ENCODE measurements around the gene METRN.

The METRN gene

GRCh38 chr16:674968-675883 is 39.7 kb upstream of the METRN start, which contains the start of gene RHBDL1:
Gene RHBDL1, plus strand, starts transcription at chr16:675671. Its CDS starts 120 bp downstream, at chr16:675791.
- in situ Hi-C loops (cut with MboI; ENCODE audit: low pct_unique_long_range_greater_than_20kb, low sequenced_read_pairs, unreplicated experiment) = no loop called here
- no peak for TF ChIP-seq CTCF (IDR thresholded peaks at IDR 0.05; ENCODE audit: extremely low read depth, insufficient read depth, missing control alignments)
- DNase-seq (ENCODE audit: low spot score) = no peak

- in situ Hi-C loops (cut with MboI; ENCODE audit: low pct_unique_long_range_greater_than_20kb, low sequenced_read_pairs, unreplicated experiment) = no loop called here
- DNase-seq (ENCODE audit: low spot score) = no peak
- no peak for TF ChIP-seq CTCF (IDR thresholded peaks at IDR 0.05; ENCODE audit: extremely low read depth, insufficient read depth, missing control alignments)
Measured at GRCh38 chr16:675884-676564, 38.9 kb upstream of the METRN start.

DNA sequence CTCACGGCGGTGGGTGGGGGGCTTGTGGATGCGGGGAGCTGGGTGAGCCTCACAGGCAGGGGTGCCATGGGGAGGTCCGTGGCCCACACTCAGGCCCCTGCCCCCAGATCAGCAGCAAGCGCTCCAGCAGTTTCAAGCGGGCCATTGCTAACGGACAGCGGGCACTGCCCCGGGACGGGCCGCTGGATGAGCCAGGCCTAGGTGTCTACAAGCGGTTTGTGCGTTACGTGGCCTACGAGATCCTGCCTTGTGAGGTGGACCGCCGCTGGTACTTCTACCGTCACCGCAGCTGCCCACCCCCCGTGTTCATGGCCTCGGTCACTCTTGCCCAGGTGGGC is 38.4 kb upstream of the METRN start:
- in situ Hi-C loops (cut with MboI; ENCODE audit: low pct_unique_long_range_greater_than_20kb, low sequenced_read_pairs, unreplicated experiment) = no loop called here
- no peak for DNase-seq (ENCODE audit: low spot score)
- TF ChIP-seq CTCF (IDR thresholded peaks at IDR 0.05; ENCODE audit: extremely low read depth, insufficient read depth, missing control alignments) = no peak

- no peak for DNase-seq (ENCODE audit: low spot score)
- in situ Hi-C loops (cut with MboI; ENCODE audit: low pct_unique_long_range_greater_than_20kb, low sequenced_read_pairs, unreplicated experiment) = no loop called here
- no peak for TF ChIP-seq CTCF (IDR thresholded peaks at IDR 0.05; ENCODE audit: extremely low read depth, insufficient read depth, missing control alignments)
Measured at GRCh38 chr16:676913-677312, 38.0 kb upstream of the METRN start.

DNA sequence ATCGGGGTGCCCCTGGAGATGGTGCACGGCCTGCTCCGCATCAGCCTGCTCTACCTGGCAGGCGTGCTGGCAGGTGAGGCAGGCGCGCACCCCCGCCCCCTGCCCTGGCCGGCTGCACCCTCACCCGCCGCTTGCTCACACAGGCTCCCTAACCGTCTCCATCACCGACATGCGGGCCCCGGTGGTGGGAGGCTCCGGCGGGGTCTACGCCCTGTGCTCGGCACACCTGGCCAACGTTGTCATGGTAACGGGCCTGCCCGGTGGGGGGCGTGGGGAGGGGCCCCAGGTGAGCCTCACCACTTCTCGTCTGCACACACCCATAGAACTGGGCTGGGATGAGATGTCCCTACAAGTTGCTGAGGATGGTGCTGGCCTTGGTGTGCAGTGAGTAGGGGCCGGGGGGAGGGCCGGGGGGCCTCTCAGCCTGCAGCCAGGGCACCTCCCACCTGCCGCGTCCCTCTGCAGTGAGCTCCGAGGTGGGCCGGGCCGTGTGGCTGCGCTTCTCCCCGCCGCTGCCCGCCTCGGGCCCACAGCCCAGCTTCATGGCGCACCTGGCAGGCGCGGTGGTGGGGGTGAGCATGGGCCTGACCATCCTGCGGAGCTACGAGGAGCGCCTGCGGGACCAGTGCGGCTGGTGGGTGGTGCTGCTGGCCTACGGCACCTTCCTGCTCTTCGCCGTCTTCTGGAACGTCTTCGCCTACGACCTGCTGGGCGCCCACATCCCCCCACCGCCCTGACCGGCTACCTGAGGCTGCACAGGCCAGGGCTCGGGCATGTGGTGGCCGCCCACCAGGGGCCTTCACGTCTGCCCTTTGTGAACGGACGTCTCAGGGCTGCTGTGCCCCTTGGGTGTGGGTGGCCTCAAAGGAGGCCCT is 37.4 kb upstream of the METRN start:
- no peak for TF ChIP-seq CTCF (IDR thresholded peaks at IDR 0.05; ENCODE audit: extremely low read depth, insufficient read depth, missing control alignments)
- no peak for DNase-seq (ENCODE audit: low spot score)
- in situ Hi-C loops (cut with MboI; ENCODE audit: low pct_unique_long_range_greater_than_20kb, low sequenced_read_pairs, unreplicated experiment) = no loop called here

DNA sequence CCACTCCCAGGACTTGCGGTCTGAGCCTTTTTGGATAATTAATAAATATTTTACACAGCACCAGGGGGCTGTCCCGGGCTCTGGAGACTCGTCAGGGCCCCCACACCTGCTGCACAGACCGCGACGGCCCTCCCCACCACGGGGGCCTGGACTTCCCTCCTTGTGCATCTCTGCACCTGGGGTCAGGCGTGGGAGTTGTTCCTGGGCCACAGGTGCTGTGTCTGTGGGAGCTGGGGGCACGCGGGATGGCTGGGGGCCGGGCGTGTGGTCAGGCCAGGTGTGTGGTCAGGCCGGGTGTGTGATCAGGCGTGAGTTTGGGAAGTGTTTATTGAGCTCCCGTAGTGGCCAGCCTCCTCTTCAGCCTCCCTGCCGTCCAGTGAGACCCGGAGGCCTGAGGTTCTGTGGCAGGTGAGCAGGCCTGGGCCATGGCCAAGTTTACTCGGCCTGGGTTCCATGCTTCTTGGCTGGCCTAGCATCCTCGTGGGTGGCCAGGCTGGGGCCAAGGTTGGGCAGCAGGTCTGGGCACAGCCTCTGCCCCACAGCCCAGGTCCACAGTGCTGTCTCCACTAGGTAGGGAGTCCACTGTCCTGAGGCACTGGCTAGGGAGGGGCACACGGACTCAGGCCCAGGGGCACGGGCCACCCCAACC is 36.6 kb upstream of the METRN start:
- in situ Hi-C loops (cut with MboI; ENCODE audit: low pct_unique_long_range_greater_than_20kb, low sequenced_read_pairs, unreplicated experiment) = no loop called here

More for the DNA sequence above, 36.6 kb upstream of the METRN start:
- DNase-seq (ENCODE audit: low spot score) = no peak
- no peak for TF ChIP-seq CTCF (IDR thresholded peaks at IDR 0.05; ENCODE audit: extremely low read depth, insufficient read depth, missing control alignments)
